ENCODE data around the gene HIGD2A.

Gene HIGD2A

DNA sequence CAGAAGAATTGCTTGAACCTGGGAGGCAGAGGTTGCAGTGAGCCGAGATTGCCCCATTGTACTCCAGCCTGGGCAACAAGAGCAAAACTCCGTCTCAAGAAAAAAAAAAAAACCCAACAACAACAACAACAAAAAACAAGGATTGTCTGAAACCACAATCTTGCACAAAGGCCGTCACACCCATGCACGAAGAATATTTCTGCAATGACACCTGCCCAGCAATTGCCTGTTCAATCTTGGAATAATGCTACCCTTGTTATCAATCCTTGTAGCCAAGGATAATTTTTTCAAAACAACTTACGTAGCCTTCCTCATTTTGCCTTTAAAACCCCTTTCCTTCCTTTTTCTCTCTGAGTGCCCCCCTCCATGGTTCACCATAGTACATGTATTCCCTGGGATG is 31.5 kb downstream of the HIGD2A start:
- H3K27ac ChIP-seq, result no peak overlapping the region
- no peak for DNase-seq (ENCODE audit: low spot score)
- POLR2A ChIA-PET (ENCODE audit: low non-redundant PET), result no interaction called here
- TF ChIP-seq, protein P1, sequence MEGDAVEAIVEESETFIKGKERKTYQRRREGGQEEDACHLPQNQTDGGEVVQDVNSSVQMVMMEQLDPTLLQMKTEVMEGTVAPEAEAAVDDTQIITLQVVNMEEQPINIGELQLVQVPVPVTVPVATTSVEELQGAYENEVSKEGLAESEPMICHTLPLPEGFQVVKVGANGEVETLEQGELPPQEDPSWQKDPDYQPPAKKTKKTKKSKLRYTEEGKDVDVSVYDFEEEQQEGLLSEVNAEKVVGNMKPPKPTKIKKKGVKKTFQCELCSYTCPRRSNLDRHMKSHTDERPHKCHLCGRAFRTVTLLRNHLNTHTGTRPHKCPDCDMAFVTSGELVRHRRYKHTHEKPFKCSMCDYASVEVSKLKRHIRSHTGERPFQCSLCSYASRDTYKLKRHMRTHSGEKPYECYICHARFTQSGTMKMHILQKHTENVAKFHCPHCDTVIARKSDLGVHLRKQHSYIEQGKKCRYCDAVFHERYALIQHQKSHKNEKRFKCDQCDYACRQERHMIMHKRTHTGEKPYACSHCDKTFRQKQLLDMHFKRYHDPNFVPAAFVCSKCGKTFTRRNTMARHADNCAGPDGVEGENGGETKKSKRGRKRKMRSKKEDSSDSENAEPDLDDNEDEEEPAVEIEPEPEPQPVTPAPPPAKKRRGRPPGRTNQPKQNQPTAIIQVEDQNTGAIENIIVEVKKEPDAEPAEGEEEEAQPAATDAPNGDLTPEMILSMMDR (conservative IDR thresholded peaks at IDR 0.05; ENCODE audit: low read depth), result no peak
- CTCF ChIA-PET, result no interaction called here

DNA sequence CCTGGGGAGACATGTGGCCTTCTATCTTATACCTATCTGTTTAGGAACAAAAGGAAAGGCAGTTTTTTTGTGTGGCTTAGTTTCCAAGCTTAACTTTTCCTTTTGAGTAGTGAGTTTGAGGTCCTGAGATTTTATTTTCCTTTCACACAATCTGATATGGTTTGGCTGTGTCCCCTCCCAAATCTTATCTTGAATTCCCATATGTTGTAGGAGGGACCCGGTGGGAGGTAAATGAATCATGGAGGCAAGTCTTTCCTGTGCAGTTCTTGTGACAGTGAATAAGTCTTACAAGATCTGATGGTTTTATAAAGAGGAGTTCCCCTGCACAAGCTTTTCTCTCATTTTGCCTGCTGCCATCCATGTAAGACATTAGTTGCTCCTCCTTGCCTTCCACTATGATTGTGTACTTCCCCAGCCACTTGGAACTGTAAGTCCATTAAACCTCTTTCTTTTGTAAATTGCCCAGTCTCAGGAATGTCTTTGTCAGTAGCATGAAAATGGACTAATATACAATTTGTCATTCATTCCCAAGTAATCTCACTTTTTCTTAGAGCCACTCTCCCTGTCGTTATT is 32.5 kb downstream of the HIGD2A start:
- POLR2A ChIA-PET (ENCODE audit: low non-redundant PET), result no interaction called here
- TF ChIP-seq, protein P1 (conservative IDR thresholded peaks at IDR 0.05; ENCODE audit: low read depth), result no peak
- DNase-seq (ENCODE audit: low spot score), result no peak
- no peak overlapping the region for H3K27ac ChIP-seq
- CTCF ChIA-PET, result interaction anchor here (0.6 kb wide), 2 partner anchors 210 to 432 kb away, joined by 3 to 4 read pairs; no protein-coding TSS in a partner anchor

DNA sequence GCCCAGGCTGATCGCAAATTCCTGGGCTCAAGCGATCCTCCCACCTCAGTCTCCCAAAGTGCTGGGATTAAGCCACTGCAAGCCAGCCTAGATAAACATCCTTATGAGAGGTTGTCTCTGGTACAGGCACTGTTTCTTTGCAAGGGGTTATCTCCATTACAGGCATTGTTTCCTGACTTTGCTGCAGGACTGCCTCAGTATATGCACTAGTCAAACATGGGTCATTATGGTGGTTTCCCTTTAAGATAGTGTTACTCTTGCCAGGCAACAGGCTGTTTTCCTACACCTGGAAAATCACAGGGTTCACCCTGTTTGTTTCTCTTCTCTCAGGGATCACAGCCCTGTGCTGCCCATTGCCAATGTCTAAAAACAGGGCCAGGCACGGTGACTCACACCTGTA is 35.6 kb downstream of the HIGD2A start:
- H3K27ac ChIP-seq, result no peak overlapping the region
- POLR2A ChIA-PET (ENCODE audit: low non-redundant PET), result interaction anchor here (0.6 kb wide), 1 partner anchor 17 kb away, joined by 3 read pairs; no protein-coding TSS in a partner anchor
- TF ChIP-seq, protein P1 (conservative IDR thresholded peaks at IDR 0.05; ENCODE audit: low read depth), result no peak
- DNase-seq (ENCODE audit: low spot score), result no peak
- CTCF ChIA-PET, result interaction anchor here (0.6 kb wide), 1 partner anchor 23 kb away, joined by 4 read pairs; no protein-coding TSS in a partner anchor

- ChIA-PET POLR2A (ENCODE audit: low non-redundant PET) (no interaction called here), CTCF (no interaction called here)
- H3K27ac ChIP-seq, result no peak overlapping the region
- TF ChIP-seq, protein P1 (conservative IDR thresholded peaks at IDR 0.05; ENCODE audit: low read depth), result no peak
- DNase-seq (ENCODE audit: low spot score), result no peak
Observed at GRCh38 chr5:176425138-176425537, 36.6 kb downstream of the HIGD2A start.

GRCh38 chr5:176425791-176426190 is 37.2 kb downstream of the HIGD2A start:
- TF ChIP-seq, protein P1 (conservative IDR thresholded peaks at IDR 0.05; ENCODE audit: low read depth), result no peak
- H3K27ac ChIP-seq, result no peak overlapping the region
- DNase-seq (ENCODE audit: low spot score), result no peak
- ChIA-PET POLR2A (ENCODE audit: low non-redundant PET) (no interaction called here), CTCF (no interaction called here)

- CTCF ChIA-PET, result interaction anchor here (0.6 to 0.7 kb wide), 2 partner anchors 26 to 152 kb away, joined by 4 read pairs; no protein-coding TSS in a partner anchor
- DNase-seq (ENCODE audit: low spot score), result no peak
- POLR2A ChIA-PET (ENCODE audit: low non-redundant PET), result no interaction called here
- TF ChIP-seq, protein P1 (conservative IDR thresholded peaks at IDR 0.05; ENCODE audit: low read depth), result no peak
- no peak overlapping the region for H3K27ac ChIP-seq
Observed at GRCh38 chr5:176426876-176427275, 38.3 kb downstream of the HIGD2A start.

Measured in RWPE1 (cell line).